ENCODE data around the gene TEPSIN.
"Not testable (repeated sequence)": the region's sequence is repeated elsewhere in the genome, so short reads cannot be mapped to it uniquely, and the experiment has no call there.

Gene TEPSIN

DNA sequence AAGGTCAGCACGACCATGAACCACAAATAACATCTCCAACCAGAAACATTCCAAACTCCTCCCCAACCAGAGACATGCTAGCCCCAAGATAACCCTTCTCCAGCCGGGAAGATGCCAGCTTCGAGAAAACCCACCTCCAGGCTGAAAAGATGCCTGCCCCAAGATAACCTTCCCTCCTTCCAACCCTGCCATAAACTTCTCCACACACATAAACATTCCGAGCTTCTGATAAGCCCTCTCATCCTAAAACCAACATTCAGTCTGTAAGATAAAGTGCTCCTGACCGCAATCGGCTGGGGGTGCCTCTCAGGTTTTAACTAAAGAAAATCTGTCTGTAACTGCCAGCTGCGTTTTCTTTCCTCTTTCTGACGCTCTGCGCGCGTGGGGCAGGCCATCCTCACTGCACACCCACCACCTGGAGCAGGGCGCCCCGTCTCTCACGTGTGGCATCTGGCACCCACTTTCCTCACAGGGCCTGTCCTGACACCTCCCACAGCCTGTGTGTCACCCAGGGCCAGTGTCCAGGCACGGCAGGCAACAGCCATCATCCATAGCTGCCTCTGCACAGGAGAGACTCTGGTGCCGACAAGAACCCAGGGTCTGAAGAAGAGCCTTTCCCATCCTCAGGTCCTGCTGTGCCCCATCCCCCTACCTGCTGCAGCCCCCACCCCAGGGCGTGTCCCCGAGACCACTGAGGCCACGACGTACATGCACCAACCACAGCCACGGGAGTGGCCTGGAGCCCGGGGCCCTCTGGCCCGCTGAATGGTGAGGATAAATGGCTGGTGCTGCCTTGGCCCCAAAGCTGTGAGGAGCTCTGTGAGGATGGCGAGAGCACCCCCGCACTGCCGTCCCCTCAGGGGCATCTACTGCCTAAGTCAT is 3.7 kb downstream of the TEPSIN start:
- no peak for DNase-seq

DNA sequence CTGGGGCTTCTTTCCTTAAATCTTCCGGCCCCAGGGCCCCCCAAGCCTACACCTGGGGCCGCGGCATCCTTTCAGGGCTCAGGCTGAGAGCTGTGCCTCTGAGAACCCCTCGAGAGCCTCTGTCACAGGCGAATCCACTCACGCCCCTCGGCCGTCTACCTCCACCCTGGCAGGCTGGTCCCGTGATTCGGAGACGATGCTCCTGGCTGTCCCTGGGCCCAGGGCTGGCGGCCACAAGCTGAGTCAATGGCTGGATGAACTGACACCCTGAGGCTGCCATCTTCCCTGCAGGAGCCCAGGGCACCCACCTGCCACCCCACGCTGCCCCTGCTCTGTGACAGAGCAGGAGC is 4.4 kb downstream of the TEPSIN start:
- DNase-seq, result no peak

DNA sequence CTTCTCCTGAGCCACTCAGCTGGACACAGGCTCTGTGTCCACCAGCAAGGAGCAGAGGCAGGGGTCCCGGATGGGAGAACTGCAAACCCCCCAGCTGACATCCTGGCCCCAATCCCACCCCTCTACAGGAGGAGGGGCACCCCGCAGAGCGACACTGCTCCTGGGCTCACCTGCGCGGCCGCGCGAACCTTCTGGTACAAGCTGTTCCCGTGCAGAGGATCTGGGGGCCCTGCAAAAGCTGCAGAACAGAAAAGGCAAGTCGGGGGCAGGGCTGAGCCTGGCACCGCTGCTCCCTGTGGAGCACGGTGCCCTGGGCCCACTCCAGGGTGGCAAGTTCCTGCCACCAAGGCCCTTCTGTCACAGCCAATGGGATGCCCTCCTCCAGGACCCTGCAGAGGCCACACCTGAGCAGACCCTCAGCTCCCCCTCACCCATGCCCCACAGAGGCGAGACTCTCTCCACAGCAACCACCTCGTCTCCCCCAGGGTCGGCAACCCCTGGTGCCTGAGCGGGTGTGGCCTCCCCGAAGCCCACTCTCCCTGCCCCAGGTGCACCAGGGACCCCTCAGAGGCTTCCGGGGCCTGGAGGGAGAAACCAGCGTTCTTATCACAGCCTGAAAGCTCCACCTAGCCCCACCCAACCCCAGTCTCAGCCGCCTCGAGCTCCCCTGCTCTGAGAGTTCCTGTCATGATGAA is 4.9 kb downstream of the TEPSIN start:
- DNase-seq, result no peak

DNA sequence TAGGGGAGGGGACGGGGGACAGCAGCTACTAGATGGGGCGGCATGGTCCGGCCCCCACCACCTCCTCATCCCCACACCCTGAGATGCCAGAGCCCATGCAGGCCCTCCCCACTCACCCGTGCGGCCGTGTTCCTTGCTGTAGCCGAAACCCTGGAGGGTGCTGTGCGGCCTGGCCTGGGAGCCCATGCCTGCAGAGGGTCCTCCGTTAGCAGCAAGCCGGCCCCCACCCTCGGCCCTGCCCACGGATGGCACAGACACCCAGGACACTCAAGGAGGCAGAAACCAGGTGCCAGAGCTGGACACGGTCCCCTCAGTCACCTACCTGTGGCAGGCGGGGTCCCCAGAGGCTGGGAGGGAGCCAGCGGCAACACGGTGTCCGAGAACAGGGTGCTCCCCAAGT is 5.5 kb downstream of the TEPSIN start:
- DNase-seq, result no peak

DNA sequence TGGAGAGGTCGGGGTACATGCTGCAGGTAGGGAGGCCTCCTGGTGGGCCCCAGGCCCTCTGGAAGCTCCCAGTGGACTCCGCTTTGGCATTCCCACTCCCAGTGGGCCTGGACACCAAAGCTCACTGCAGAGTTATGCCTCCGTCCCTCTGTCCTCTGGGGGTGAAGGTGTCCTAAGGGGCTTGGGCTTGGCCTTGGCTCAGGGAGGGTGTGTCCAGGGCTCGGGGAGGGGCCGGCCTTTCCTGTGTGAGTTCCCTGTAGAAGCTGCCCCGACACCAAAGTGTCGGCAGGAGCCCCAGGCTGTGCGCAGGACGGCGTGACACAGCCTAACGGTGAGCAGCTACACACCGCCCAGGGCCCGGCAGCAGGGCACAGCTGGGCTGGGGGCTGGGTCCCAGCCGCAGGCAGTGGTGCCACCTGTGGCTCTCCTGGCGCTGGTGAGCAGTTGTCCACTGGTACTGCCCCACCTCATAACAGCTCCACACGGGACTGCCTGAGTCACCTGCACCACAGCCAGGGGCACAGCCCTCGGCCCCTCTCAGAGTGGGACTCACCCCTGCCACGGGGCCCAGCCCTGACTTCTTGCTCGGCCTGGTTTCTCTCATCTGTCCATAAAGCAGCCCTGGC is 6.1 kb downstream of the TEPSIN start:
- no peak for DNase-seq

DNA sequence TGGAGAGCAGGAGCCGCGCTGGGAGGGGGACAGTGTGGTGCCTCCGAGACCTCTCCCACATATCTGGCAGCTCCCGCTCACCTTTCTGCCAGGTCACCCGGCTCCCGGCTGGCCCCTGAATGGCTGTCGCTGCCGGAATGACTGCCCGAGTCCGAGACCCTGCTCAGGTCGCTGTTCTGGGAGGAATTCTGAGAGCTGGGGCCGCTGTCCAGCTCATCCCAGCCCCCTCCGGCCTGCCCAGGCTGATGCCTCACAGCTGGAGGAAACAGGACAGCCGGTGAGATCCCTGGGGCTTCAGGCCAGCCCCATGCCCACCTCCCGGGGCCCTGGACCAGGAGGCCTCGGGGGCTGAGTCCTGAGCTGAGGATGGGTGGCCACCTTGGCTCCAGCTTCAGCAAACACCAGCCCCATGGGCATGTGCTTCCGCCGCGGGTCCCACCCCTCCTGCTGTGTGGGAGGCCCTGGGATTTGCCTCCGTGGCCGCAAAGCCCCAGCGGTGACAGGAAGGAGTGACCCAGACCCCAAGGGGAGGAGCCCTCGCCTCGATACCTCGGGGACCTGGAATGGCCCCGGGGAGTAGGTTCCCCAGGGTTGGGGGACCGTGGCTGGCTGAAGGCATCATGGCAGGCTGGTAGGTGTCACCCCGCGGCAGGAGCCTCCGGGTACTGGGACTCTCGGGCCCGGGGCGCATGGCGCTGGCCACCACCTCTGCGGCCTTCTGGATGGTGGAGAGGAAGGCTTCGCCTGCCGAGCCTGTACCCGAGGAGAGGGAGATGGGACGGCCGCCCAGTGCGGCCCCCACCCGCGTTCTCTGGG is 6.9 kb downstream of the TEPSIN start:
- DNase-seq, result no peak

DNA sequence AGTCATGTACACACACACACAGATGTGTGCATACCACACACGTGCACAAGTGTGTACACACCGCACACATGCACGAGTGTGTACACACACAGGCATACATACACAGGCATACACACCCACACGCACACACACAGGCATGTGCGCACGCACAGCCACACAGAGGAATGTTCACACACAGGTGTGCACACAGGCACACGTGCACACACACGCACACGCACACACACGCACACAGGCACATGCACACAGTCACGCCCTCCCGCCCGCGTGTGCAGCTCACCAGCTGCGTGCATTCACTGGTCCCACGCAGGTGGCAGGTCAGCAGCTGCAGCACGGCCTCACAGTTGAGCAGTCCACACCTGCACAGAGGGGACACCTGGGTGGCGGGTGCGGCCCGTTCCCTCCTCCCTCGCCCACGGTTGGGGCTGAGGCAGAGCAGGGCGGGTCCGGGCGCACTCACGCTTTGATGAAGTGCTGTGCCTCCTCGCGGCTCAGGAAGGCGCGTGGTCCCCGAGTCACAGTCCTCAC is 7.7 kb downstream of the TEPSIN start:
- DNase-seq, result no peak

DNA sequence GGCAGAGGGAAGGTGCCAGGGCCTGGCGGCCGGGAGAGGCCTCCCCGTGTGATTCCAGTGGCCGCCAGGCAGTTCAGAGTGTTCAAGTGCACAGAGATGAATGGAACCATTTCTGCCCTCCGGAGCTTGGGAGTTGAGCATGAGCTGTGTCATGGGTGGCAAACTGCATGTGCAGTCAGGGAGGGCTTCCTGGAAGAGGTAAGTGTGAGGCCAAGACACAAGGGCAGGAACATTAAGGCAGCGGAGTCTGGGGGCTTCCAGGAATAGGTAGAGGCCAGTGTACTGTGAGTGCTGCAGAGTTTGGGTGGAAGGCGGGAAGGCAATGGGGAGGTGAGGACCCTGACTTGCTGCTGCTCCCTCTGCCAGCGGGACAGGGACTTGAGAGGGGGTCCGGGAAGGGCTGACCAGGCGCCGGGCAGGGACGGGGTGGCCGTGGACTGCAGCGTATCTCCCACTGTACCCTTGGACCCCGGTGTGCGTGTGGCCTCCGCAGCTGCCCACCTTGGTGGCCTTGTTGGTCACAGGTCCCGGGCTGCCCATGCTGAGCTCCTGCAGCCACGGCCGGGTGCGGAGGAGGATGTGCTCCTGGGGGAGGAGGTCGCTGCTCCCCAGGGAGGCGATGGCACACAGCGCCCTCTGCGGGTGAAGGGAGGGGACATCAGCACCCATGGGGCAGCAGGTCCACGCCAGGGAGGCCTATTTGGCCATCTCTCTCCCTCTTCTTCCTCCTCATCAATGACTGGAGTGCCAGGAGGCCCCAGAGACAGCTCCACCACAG is 8.6 kb downstream of the TEPSIN start:
- DNase-seq, result no peak

DNA sequence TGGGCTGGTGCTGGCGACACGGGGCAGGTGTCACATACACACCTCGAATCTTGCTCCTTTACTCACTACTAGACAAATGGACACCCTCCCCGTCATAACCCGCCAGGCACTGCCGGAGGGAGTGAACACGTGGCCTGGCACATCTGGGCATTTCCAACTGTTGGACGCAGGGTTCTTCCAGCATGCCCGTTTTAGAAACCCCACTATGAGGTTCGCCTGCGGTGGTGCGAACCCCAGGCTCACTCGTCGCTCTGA is 9.3 kb downstream of the TEPSIN start:
- no peak for DNase-seq

DNA sequence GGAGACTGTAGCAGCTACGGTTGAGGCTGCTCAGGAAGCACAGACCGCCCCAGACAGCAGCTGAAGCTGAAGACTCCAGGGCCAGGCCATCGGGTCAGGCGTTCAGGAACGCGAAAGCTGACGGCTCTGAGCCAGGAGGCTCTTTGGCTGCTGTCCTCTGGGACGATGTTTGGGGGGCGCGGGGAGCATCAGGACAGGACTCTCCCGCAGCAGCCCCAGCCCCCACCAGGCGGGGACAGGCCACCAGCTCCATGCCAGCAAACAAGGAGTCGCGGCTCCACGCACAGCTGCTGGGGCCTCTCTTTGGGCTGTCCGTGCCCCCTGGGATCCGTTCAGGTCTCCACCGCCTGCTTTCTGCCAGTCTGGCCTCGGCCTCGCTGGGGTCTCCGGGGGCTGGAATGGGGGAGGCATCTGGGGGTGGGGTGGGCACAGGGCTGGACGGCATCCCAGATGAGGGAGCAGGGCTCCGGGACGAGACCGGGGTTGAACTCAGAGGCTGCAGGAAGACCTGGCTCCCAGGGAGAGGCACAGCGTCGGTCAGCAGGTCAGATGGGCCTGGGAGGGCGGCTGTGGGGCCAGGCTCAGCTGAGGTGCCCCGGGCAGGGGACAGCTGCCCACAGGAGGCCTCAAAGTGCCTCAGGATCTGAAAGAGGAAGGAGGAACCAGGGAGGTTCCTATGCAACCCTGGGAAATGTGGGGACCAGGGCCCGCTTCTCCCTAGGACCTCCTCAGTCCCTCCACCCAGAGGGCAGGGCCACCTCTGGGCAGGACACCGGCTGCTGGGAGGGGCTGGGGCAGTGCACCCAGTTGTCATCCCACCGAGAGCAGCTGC is 9.8 kb downstream of the TEPSIN start:
- no peak for DNase-seq

DNA sequence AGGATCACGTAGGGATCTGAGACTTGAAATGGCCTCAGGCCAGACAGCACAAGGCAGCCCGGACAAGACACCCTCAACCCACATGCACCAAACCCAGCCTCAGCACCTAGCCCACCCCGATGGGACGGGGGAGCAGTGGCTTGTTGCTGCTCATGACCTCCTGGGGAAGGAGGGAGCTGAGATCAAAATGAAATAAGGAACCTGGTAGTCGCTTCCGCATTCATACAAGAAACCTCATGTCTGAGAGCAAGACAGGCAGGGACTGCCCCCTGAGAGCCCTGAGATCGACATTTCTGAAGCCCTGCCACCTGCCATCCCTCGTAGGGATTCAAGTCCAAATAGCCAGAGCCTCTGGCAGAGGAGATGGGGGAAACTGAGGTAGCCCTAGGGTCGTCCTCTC is 10.4 kb downstream of the TEPSIN start:
- peak in 1 of 2 donors; percentile 22 for DNase-seq

DNA sequence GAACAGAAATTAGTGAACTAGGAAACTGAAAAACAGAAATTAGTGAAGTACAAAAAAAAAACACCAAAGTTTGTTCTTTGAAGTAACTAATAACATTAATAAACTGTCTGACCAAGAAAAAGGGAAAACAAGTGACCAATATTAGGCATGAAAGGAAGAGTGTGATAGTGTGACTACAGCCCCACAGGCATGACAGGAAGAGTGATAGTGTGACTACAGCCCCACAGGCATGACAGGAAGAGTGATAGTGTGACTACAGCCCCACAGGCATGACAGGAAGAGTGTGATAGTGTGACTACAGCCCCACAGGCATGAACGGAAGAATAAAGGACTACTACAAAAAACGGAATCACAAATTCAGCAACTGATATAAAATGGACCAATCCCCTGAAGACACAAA is 11.2 kb downstream of the TEPSIN start:
- not testable (repeated sequence) for DNase-seq

DNA sequence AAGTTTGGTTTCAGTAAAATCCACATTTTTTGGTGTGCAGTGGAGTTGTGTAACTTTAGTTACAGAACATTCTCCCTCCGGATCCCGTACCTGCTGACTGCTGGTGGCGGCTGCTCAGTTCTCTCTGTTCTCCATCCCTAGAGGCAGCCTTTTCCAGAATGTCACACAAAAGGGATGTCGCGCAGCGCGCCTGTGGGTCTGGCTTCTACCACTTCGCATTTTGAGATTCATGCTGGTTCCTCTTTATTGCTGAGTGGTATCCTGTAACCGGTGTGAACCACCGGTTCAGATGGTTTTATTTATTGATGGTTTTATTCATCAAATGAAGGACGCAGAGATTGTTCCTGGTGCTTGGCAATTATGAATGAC is 15.1 kb downstream of the TEPSIN start:
- DNase-seq, result peak in 1 of 2 donors; percentile 16

DNA sequence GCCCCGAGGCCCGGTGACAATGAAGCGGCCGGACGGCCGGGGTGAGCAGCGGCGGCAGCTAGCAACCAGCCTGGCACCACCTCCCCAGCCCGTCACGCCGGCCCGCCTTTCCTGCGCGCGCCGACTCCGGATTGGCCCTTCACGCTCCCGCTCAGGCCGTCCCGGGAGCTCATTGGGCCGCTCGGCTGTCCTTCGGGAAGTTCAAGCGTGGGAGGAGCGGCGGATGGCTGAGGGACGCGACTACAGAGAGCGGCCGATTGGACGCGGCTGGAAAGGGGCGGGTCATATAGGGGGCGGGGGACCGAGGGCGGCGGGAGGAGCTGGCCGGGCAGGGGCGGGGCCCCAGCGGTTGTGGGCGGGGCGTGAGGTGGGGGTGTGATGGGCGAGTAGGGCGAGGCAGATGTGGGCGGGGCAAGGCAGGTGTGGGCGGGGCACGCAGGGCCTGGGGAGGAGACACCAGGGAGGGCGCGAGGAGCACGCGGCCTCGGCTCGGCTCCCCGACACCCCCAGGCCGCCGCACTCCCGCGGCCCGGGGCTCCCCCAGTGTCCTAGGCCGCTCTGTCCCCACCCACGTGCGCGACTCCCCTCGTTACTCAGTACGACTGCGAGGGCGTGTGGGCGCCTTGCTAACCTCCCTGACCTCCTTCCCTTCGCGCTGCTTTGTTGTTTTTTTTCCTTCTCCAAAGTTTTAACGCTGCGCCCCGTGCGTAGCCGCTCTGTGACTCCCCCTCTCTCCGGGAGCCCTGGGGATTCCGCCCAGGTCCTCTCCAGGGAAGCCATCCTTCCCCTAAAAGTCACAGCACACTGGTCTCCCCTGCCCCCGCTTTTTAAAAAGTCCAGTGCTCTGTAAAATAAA is 15.7 kb downstream of the TEPSIN start, which contains the start of gene CEP131:
CEP131 (minus strand) TSS at position 60 of the 856 bp plus-strand sequence. CDS start 2,909 bp downstream, outside the sequence.
- DNase-seq, result peak; percentile 99

DNA sequence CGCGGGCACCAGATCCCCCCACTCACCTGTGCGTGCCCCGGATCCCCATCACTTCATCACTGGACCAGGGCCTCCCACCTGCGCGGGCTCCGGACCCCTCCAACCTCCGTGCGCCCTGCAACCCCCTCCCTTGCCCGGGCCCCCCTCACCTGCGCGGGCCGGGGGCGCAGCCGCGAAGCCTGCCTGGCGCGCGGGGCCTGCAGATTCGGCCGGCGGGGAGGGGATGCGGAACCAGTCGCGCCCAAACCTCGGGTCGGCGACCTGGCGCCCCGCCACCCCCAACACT is 16.3 kb downstream of the TEPSIN start:
- DNase-seq, result no peak

DNA sequence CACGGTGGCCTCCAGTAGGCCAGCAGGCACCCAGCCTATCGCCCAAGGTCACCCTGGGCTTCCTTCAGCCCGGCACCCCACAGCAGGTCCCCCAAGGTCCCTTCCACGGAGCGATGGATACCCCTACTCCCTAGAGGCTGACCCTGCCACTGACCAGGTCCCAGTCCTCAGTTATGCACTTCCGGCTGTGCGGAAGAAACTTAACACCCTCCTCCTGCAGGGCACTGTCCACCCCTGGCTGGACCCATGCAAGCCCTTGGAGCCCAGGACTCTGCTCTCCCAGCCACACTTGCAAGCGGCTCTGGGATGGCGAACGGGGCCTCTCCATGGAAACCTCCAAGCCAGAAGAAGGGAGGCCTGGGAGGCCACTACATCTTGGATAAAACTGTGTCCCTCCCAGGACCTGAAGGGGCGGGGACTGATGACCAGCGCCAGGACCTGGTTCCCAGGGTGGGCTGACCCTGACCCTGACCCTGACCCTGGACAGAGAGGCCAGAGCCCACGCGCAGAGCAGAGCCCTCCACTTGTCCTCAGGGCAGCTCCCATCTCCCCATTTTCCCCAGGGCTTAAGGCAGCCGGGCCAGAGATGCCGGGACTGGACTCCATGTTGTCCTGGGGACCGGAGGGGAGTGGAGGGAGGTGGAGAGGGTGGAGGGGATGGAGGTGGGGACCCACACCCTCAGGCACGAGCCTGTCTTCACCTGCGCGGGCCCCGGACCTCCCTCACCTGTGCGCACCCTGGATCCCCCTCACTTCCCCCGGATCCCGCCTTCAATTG is 16.8 kb downstream of the TEPSIN start:
- DNase-seq, result no peak

DNA sequence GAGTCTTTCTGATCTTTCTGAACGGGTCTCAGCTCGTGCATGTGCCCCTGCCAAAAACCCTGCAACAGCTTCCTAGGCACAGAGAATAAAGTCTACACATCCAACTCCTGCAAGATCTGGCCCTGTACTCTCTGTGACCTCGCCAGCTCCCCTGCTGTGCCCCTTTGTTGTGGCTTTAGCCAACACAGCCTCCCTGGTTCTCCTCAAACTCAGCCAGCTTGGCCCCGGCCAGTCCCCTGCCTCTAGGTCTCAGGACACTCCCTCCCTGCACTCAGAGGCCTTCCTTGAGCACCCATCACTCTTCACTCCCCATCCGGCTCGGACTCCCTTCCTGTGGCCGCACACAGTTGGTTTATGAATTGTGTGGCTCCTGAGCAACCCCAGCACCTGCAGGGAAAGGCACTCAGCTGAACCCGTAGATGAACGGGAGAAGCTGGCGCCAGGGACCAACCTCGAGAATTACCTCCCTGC is 17.4 kb downstream of the TEPSIN start:
- no peak for DNase-seq

DNA sequence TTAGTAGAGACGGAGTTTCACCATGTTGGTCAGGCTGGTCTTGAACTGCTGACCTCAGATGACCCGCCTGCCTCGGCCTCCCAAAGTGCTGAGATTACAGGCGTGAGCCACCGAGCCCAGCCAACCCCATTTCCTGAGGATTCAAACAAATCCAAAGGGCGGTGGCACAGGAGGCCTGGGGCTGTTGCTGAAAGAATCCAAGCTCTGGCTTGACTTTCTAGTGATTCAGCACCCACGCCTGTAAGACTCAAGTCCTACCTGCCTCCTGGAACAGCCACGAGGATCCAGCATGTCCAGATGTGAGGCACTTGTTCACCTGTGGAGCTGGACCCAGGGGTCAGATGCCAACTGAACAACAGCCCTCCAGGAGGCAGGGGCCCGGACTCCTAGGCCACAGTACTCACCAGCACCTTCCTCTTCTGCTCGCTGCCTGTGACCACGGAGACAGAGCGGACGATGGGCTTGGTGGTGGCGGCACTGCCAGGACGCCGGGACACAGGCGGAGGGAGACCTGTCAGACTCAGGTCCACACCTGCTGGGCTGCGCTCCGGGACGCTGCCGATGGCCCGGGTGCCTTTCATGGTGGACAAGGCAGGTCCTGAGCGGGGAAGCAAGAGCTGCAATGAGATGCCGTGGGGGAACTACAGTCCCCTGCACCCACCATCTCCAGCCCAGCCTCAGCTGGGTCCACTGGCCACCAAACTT is 19.2 kb downstream of the TEPSIN start:
- no peak for DNase-seq

DNA sequence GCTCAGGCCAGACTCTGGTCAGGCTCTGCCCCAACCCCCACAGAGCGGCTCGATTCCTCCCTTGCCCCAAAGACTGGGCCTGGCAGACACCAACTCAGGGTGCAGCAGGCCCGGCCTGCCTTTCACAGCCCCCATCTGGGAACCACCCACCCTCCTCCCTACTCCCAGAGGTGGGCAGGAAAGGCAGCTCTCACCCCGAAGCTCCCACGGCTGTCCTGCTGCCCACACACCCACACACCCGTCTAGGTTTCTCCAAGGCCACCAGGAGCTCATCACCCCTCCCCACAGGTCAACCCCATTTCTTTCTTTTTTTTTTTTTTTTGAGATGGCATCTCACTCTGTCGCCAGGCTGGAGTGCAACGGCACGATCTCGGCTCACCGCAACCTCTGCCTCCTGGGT is 19.9 kb downstream of the TEPSIN start:
- no peak for DNase-seq
